HG02943 (cell line): ENCODE data around the gene NEK1.
"Not testable (repeated sequence)": the region's sequence is repeated elsewhere in the genome, so short reads cannot be mapped to it uniquely, and the experiment has no call there.

Experiments
- ATAC-seq: cut with Tn5 transposase; IDR thresholded peaks from one replicate; pipeline ENCODE4 v1.9.1; 2021; ENCODE audit warnings: mild to moderate bottlenecking, low read depth, moderate library complexity; ENCODE audit not compliant: unreplicated experiment

The NEK1 gene

GRCh38 chr4:169627307-169627706, 14.9 kb upstream of the NEK1 start:
- ATAC-seq = peak; percentile 56

DNA sequence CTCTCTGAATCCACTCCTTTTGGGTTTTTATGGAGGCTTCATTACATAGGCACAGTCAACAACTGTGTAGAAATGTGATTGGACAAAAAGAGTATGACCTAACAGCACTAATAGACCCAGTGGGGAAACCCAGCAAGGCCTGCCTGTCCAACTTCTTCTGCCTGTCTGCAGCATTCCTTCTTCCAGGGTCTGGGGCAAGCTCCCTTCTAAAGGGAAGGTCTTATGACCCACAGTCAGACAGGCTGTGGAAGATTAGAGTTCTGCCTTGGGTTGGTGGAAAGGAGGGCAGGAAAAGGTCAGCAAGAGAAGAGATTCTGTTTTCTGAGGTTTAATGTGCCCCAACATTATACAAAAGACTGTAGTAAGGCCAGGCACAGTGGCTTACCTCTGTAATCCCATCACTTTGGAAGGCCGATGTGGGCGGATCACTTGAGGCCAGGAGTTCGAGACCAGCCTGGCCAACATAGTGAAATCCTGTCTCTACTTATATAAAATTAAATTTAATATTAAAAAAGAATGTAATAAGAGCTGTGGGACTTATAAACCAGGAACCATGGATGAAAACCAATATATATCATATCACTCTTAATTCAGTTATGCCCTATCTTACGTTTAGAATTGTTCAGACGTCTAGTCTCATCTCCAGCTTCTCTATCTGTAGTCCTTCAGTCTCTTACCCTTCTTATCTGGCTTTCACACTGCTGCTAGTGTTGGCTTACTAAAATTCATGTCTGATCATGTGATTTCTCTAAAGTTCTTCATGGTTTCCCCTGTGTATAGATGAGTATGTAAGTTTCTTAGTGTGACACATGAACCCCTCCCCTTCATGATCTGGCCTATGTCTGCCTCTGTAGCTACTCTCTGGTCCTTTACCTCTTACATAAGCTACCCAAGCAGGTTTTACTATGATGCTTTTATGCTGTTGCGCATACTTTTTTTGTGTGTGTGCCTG, 14.2 kb upstream of the NEK1 start:
- ATAC-seq = no peak

DNA sequence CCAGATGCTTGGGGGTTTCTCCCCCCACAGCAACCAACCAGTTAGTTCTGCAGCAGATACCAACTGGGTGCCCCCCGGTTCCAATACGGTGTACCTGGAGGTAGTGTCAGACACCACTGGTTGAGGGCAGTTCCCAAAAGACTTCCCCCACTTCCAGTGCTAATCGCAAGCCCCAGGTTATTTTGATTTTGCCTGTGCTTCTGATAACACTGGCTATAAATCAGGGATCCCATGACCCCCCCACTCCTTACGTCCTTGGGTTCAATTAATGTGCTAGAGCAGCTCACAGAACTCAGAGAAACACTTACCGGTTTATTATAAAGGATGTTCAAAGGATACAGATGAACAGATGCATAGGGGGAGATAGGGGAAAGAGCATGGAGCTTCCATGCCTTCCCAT, 13.5 kb upstream of the NEK1 start:
- ATAC-seq = no peak

DNA sequence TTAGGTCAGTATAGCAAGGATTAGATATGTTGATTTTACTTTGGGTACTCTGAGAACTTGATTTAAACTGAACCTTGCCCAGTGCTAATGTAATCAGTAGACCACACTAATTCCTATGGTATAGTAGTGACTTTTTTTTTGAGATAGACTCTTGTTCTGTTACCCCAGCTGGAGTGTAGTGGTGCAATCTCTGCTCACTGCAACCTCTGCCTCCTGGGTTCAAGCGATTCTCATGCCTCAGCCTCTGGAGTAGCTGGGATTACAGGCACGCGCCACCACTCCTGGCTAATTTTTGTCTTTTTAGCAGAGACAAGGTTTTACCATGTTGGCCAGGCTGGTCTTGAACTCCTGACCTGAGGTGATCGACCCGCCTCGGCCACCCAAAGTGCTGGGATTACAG, 11.6 kb upstream of the NEK1 start:
- not testable (repeated sequence) for ATAC-seq

DNA sequence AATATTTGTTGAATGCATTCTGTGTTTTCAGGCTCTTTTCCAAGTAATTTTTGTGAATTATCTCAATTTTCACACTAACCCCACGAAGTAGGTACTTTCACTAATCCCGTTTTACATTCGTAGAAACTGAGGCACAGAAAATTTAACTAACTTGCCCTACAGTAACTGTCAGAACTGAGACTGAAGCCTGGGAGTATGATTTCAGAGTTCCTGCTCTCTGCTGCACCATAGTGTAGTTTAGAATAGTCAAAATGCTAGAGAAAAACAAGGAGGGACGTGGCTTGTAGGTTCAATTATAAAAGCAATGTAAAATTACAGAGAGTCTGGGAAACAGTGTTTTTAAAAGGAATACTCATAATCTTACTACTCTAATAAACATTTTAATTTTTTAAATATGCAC, 10.2 kb upstream of the NEK1 start:
- ATAC-seq = no peak

- no peak for ATAC-seq
Measured at GRCh38 chr4:169621731-169622492, 9.5 kb upstream of the NEK1 start.

- no peak for ATAC-seq
Measured at GRCh38 chr4:169620880-169621248, 8.5 kb upstream of the NEK1 start.

- peak; percentile 95 for ATAC-seq
Measured at GRCh38 chr4:169619958-169620879, 7.8 kb upstream of the NEK1 start, which contains the start of gene CLCN3. Gene CLCN3 (plus strand): TSS chr4:169620578. CDS start chr4:169635929, 15,351 bp downstream.

GRCh38 chr4:169619518-169619957, 7.2 kb upstream of the NEK1 start:
- ATAC-seq = peak; percentile 42

DNA sequence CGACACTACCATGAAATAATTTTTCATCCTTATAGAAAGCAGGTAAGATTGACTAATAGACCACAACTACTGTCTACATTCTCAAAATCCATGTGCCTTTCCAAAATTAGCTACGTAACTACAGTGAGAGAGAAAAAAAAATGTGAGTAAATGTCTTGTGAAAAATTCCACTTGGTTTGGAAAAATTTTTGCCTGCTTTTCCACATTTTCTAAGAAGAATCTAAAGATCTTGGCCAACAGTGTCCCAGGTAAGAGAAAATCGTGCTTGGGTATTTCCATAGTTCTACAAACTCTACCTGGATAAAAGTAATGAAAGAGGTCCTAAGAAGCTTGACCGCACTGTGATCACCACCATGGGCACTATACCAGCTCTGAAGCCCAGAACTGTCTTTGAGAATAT, 6.6 kb upstream of the NEK1 start:
- ATAC-seq = no peak

DNA sequence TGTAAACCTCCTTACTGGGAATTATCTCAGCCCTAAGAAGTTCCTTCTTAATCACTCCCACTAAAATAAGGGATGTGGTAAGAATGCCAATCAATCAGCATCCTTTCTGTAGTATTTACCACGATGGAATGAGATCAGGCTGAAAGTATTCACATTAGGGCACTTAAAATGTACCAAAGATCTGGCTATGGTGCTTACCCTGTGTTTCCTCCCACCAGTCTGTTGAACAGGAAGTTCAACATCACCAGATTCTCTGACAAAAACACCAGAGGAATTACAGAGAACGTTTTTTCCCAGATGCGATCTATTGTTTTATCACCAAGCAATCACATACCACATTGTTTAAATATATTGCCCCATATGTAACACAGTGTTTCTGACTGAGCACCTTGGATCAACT, 5.9 kb upstream of the NEK1 start:
- ATAC-seq = no peak

DNA sequence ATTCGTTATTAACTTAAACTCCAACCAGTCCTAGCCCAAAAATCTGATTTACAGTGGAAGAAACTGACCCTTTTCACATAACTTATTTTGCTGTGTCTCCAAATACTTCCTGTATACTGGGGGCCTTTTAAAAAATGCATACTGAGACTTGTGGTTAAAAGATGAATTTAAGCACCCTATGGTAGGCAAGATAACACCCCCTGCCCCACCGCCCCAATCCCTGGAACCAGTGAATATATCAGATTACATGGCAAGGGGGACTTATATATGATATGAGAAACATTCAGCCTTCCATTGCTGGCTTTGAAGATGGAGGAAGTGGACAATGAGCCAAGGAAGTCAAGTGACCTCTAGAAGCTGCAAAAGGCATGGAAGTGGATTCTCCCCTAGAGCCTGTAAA, 4.9 kb upstream of the NEK1 start:
- ATAC-seq = no peak

DNA sequence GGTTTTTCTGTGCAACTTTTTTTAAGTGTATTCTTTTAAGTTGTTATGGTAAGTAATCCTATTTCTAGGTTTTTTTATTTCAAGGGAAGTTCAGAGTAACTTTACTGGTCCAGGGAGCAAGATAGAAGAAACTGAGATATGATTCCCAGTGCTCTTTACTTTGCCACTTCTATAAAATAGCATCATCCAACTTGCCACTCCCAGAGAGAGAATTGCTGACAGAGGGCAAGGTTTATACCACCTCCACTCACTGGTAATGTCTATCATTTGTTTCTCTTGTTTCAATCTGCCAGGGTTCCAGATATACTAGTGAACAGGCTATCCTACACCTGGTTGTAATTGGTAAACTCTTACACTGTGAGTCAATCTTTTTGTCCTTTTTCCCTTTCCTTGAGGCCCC, 4.5 kb upstream of the NEK1 start:
- ATAC-seq = no peak

DNA sequence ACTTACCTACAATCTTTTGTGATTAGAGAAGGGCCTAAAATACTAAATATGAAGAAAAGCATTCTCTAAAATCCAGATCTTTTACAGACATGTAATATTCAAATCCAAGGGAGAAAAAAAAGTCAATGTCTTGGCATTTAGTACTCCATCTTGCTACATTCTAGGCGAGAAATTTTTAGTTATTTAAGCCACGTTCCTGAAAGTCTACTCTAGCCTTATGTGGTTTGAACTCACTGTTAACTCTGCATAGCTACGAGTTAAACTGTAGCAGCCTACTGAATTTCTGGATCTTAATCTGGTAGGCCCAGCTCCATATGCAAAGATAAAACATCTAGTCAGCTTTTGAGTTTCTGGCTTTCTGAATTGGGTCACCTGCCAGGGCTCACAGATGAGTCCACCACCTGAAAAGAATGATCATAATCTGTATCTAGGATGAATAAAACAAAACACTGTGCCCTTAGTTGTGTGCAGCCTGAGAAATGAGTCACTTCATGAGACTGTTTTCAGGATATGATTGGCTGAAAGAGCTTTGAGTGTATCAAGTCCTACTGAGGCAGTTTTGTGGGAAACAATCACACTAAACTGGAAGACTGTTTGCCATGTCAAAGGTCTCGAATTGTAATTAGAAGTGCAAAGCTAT, 3.2 kb upstream of the NEK1 start:
- ATAC-seq = no peak

DNA sequence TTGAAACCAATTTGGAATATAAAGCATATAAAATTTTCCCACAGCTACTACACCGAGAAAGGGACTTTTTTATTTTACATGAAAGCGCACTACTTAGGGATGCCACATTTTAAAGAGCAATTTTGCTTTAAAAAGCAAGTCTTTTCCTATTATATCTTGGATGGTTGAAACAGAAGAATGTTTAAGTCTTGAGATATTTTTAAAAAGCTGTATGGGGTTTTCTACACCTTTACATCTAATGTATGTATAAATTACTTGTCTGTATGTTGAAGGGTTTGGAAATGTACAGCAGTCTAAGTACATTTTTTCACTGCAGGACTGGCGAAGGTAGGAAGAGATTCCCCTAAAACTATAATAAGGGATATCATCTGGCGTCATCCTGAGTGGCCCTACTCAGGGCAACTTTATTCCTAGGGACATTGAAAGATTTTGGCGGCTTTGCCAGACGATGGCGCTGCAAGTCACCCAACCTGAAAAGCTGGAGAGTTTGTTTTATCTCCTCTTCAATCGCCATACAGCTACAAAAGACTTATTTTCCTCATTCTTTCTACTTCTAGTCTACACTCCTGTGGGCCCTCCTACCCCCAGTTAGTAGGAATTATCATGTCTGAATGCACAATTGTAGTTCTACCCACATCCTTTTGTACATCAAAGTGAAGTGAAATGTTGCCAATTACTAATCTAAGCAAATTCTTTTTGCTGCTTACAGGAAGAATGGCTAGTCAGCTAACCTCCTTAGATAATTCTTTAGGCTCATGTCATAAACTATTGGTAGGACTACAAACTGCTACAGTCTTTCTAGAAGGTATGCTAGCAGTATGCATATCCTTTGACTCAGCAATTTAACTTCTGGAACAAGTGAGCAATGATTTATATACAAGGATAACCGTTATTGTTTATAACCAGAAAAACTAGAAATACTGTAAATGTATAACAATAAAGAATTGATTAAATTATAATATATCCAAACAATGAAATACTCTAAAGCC, 782 bp upstream of the NEK1 start:
- ATAC-seq = no peak

DNA sequence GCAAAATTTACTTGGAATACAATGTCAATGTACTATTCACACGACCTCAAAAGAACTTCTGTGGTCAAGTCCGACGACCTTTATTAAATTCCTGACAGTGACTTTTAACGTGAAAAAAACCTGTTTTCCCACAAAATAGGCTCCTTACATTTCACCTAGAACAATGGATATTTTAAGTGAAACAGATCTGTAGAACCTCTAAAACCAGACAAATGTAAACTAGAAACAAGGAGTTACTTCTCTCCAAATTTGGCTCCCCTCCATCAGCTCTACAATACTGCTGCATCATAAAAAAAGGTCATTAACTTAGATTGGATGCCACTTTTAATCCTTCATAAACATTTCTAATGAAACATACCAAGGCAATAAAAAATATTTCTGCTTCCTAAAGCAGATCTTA, 1.2 kb downstream of the NEK1 start:
- ATAC-seq = no peak

DNA sequence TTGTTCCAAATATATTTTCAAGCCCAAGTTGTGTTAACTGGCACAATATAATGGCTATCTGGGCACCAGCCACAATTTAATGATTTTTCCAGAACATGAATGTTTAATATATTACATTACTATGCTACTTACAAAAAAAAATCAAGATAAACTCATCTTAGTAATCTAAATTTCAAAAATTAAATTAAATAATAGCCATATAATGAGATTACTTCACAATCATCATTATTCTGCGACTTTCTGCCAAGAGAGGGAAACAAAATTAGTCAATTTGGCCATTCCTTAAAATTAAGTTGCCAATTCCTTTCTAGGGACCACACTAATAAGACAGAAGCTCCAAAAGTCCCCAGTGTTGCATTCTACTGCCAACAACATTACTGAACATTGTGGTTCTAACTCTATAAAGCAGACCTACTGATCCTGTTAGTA, 7.5 kb downstream of the NEK1 start:
- ATAC-seq = no peak

GRCh38 chr4:169604131-169604900, 8.1 kb downstream of the NEK1 start:
- no peak for ATAC-seq
